Endodermal cell (in vitro differentiated cells): ENCODE data around the gene CYP19A1. TPM values are rescaled to one million over a fixed set of nuclear protein-coding genes. Genes with fewer than 3 reads are reported as not detected.

ENCODE experiments used
- DNase-seq: peaks from one replicate; pipeline ENCODE4 v3.0.0-alpha.2; 2017
- H3K27ac ChIP-seq: 2 replicates; pipeline ENCODE4 v1.5.1; 2013; ENCODE audit warnings: mild to moderate bottlenecking, low read depth, low read length, moderate library complexity
- H3K27me3 ChIP-seq: 2 replicates; pipeline ENCODE4 v1.6.1; 2013; ENCODE audit warnings: mild to moderate bottlenecking, low read length, moderate library complexity; ENCODE audit not compliant: insufficient read depth, control insufficient read depth, poor library complexity, severe bottlenecking
- H3K36me3 ChIP-seq: 2 replicates; pipeline ENCODE4 v1.7.0; 2013; ENCODE audit warnings: mild to moderate bottlenecking, low read length, moderate library complexity; ENCODE audit not compliant: control insufficient read depth, insufficient read depth
- H3K4me1 ChIP-seq: one replicate; pipeline ENCODE4 v1.7.0; 2013; ENCODE audit warnings: low read length; ENCODE audit not compliant: control insufficient read depth, insufficient read depth
- H3K4me3 ChIP-seq: 2 replicates; pipeline ENCODE4 v1.5.1; 2013; ENCODE audit warnings: mild to moderate bottlenecking, low read length, moderate library complexity
- H3K9ac ChIP-seq: 2 replicates; pipeline ENCODE4 v1.6.1; 2013; ENCODE audit warnings: mild to moderate bottlenecking, low read length, moderate library complexity; ENCODE audit not compliant: poor library complexity, severe bottlenecking; ENCODE audit errors: extremely low read depth
- H3K9me3 ChIP-seq: 2 replicates; pipeline ENCODE4 v1.6.1; 2013; ENCODE audit warnings: mild to moderate bottlenecking, low read length, moderate library complexity; ENCODE audit not compliant: control insufficient read depth
- H3K27ac Mint-ChIP-seq: 2 replicates; pipeline ENCODE4 v1.8.0; 2020; ENCODE audit warnings: mixed read lengths
- H3K27me3 Mint-ChIP-seq: 2 replicates; pipeline ENCODE4 v1.8.0; 2021; ENCODE audit warnings: mild to moderate bottlenecking, mixed read lengths; ENCODE audit not compliant: insufficient read depth
- H3K36me3 Mint-ChIP-seq: 2 replicates; pipeline ENCODE4 v1.8.0; 2020; ENCODE audit warnings: low read depth, mixed read lengths
- H3K4me1 Mint-ChIP-seq: 2 replicates; pipeline ENCODE4 v1.8.0; 2020; ENCODE audit warnings: mixed read lengths
- H3K4me3 Mint-ChIP-seq: 2 replicates; pipeline ENCODE4 v1.8.0; 2020; ENCODE audit warnings: mild to moderate bottlenecking, moderate library complexity, mixed read lengths
- H3K9me3 Mint-ChIP-seq: 2 replicates; pipeline ENCODE4 v1.8.0; 2020; ENCODE audit warnings: mild to moderate bottlenecking, mixed read lengths
- CTCF ChIP-seq: fragments of 200-600 bp; sonication (generic); conservative IDR thresholded peaks from 2 replicates; pipeline ENCODE4 v1.5.0; 2021; ENCODE audit warnings: antibody characterized with exemption, mild to moderate bottlenecking
- WGBS, 2 experiments: methylation state at CpG; one replicate each; pipeline versions ENCODE4 v1.1.5 to v1.1.7; 2013; ENCODE audit warnings: missing lambda C conversion rate in 2 of 2, mixed read lengths in 1 of 2; ENCODE audit not compliant: insufficient coverage in 1 of 2, insufficient read length in 1 of 2; 5-methylcytosine and 5-hydroxymethylcytosine counted together
- total RNA-seq, 2 donors: library from RNA; stranded (reverse); fragmentation: NEBNext Ultra II Directional in 1 of 2; extraction: Animal tissue kit (Norgen Biotek cat#: 25700) in 1 of 2; gene quantifications; 2 replicates in 1 of 2; 3 replicates in 1 of 2; pipeline ENCODE4 v1.2.1, GENCODE V29; 2021

The CYP19A1 gene
- total RNA-seq, 2 donors from 2014 or later: not detected

GRCh38 chr15:51349156-51349844, 10.9 kb upstream of the CYP19A1 start:
- peaks cover 21% of the 10 kb centered on the region for H3K27me3 ChIP-seq
- no peaks in the 10 kb centered on the region for H3K36me3 Mint-ChIP-seq

GRCh38 chr15:51348688-51349087, 10.3 kb upstream of the CYP19A1 start:
- no peaks in the 10 kb centered on the region for H3K36me3 ChIP-seq
- Mint-ChIP-seq H3K36me3 (no peaks in the 10 kb centered on the region), H3K27me3 (peaks cover 39% of the 10 kb centered on the region), H3K4me3 (no peak overlapping the region), H3K27ac (no peak overlapping the region), H3K4me1 (peaks cover 5% of the 10 kb centered on the region), H3K9me3 (no peaks in the 10 kb centered on the region)
- H3K27me3 ChIP-seq: peaks cover 27% of the 10 kb centered on the region
- no peaks in the 10 kb centered on the region for H3K9me3 ChIP-seq
- WGBS, 2 experiments: 84 to 97% methylated on average over 4 to 5 of the region's 5 CpGs
- DNase-seq: no peak
- H3K4me3 ChIP-seq: no peak overlapping the region
- no peak overlapping the region for H3K27ac ChIP-seq
- no peak for TF ChIP-seq CTCF
- no peak overlapping the region for H3K9ac ChIP-seq
- H3K4me1 ChIP-seq: no peaks in the 10 kb centered on the region

More at GRCh38 chr15:51349156-51349844, 10.9 kb upstream of the CYP19A1 start:
- Histone ChIP-seq H3K9ac (no peak overlapping the region), H3K4me3 (no peak overlapping the region), H3K4me1 (no peaks in the 10 kb centered on the region), H3K9me3 (no peaks in the 10 kb centered on the region), H3K27ac (no peak overlapping the region), H3K36me3 (no peaks in the 10 kb centered on the region)
- Mint-ChIP-seq H3K4me1 (peaks cover 9% of the 10 kb centered on the region), H3K9me3 (no peaks in the 10 kb centered on the region), H3K27ac (no peak overlapping the region), H3K4me3 (no peak overlapping the region), H3K27me3 (peaks cover 33% of the 10 kb centered on the region)
- DNase-seq: no peak
- WGBS, 2 experiments: 91 to 95% methylated on average over 2 to 4 of the region's 4 CpGs
- TF ChIP-seq CTCF: no peak

GRCh38 chr15:51346136-51346535, 7.7 kb upstream of the CYP19A1 start:
- no peak overlapping the region for H3K27ac Mint-ChIP-seq
- DNase-seq: no peak
- H3K9ac ChIP-seq: no peak overlapping the region
- H3K4me3 ChIP-seq: no peak overlapping the region
- 97% methylated on average over 2 of the region's 3 CpGs; no CpG with 5 or more reads in 1 of the 2 experiments for WGBS, 2 experiments
- H3K9me3 Mint-ChIP-seq: no peaks in the 10 kb centered on the region
- TF ChIP-seq CTCF: no peak
- no peaks in the 10 kb centered on the region for H3K36me3 Mint-ChIP-seq
- H3K9me3 ChIP-seq: no peaks in the 10 kb centered on the region
- peaks cover 49% of the 10 kb centered on the region for H3K27me3 Mint-ChIP-seq
- H3K27ac ChIP-seq: no peak overlapping the region
- H3K4me1 Mint-ChIP-seq: no peaks in the 10 kb centered on the region
- no peaks in the 10 kb centered on the region for H3K36me3 ChIP-seq
- H3K27me3 ChIP-seq: peaks cover 53% of the 10 kb centered on the region
- H3K4me3 Mint-ChIP-seq: no peak overlapping the region
- H3K4me1 ChIP-seq: no peaks in the 10 kb centered on the region
